HEK293 (cell line): Measurements from ENCODE around the gene CDH11.

Source experiments
- ZBTB20 ChIP-seq: fragments of 450-650 bp; formaldehyde crosslinking; IDR thresholded peaks from 2 replicates; pipeline ENCODE4 v1.5.1; 2016; ENCODE audit warnings: missing biosample characterization, missing genetic modification characterization
- ZFP37 ChIP-seq: fragments of 450-650 bp; formaldehyde crosslinking; IDR thresholded peaks from 2 replicates; pipeline ENCODE4 v1.5.1; 2016; ENCODE audit warnings: missing biosample characterization, missing genetic modification characterization
- ZFP41 ChIP-seq: fragments of 450-650 bp; formaldehyde crosslinking; IDR thresholded peaks from 2 replicates; pipeline ENCODE4 v1.5.1; 2016; ENCODE audit warnings: missing biosample characterization, missing genetic modification characterization, borderline replicate concordance
- ZNF248 ChIP-seq: fragments of 450-650 bp; formaldehyde crosslinking; IDR thresholded peaks from 2 replicates; pipeline ENCODE4 v1.5.1; 2017; ENCODE audit warnings: missing biosample characterization, missing genetic modification characterization
- ZNF585B ChIP-seq: fragments of 450-650 bp; formaldehyde crosslinking; IDR thresholded peaks from 2 replicates; pipeline ENCODE4 v1.5.1; 2016; ENCODE audit warnings: missing biosample characterization, missing genetic modification characterization
- TF ChIP-seq, protein P1 (sequence below): fragments of 450-650 bp; formaldehyde crosslinking; optimal IDR thresholded peaks from 2 replicates; pipeline ENCODE3; 2016; ENCODE audit warnings: missing biosample characterization, mild to moderate bottlenecking, missing genetic modification characterization
- TF ChIP-seq, protein P2 (sequence below): fragments of 450-650 bp; formaldehyde crosslinking; IDR thresholded peaks from 2 replicates; pipeline ENCODE4 v1.5.1; 2016; ENCODE audit warnings: missing biosample characterization, missing genetic modification characterization
- TF ChIP-seq, protein P3 (sequence below): fragments of 450-650 bp; formaldehyde crosslinking; IDR thresholded peaks from 2 replicates; pipeline ENCODE4 v1.5.1; 2016; ENCODE audit warnings: missing biosample characterization, missing genetic modification characterization

DNA sequence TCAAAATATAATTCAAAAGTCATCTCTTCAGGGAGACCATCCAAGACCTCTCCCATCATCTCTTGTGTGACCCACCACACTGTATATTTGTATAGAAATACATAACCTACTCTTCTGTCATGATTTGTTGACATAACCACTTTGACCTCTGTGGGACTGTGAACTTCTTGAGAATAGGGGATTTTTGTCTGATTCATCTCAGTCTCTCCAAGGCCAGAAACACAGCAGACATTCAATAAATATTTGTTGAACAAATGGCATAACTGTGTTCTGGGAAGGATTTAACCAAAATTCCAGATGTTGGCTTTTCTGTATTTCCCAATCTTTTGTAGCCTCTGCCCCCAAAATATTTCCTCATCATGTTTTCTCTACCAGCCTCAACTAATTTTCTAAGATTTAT is 169.7 kb downstream of the CDH11 start:
- TF ChIP-seq, protein P1, sequence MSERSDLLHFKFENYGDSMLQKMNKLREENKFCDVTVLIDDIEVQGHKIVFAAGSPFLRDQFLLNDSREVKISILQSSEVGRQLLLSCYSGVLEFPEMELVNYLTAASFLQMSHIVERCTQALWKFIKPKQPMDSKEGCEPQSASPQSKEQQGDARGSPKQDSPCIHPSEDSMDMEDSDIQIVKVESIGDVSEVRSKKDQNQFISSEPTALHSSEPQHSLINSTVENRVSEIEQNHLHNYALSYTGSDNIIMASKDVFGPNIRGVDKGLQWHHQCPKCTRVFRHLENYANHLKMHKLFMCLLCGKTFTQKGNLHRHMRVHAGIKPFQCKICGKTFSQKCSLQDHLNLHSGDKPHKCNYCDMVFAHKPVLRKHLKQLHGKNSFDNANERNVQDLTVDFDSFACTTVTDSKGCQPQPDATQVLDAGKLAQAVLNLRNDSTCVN (tag by site-specific recombination) = no peak
- no peak for TF ChIP-seq ZNF248 (tag by site-specific recombination)
- TF ChIP-seq ZBTB20 (tag by site-specific recombination) = no peak
- TF ChIP-seq ZNF585B (tag by site-specific recombination) = no peak
- TF ChIP-seq ZFP37 (tag by site-specific recombination) = no peak
- TF ChIP-seq ZFP41 (tag by site-specific recombination) = no peak
- TF ChIP-seq, protein P2, sequence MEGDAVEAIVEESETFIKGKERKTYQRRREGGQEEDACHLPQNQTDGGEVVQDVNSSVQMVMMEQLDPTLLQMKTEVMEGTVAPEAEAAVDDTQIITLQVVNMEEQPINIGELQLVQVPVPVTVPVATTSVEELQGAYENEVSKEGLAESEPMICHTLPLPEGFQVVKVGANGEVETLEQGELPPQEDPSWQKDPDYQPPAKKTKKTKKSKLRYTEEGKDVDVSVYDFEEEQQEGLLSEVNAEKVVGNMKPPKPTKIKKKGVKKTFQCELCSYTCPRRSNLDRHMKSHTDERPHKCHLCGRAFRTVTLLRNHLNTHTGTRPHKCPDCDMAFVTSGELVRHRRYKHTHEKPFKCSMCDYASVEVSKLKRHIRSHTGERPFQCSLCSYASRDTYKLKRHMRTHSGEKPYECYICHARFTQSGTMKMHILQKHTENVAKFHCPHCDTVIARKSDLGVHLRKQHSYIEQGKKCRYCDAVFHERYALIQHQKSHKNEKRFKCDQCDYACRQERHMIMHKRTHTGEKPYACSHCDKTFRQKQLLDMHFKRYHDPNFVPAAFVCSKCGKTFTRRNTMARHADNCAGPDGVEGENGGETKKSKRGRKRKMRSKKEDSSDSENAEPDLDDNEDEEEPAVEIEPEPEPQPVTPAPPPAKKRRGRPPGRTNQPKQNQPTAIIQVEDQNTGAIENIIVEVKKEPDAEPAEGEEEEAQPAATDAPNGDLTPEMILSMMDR (tag by site-specific recombination) = no peak
- TF ChIP-seq, protein P3, sequence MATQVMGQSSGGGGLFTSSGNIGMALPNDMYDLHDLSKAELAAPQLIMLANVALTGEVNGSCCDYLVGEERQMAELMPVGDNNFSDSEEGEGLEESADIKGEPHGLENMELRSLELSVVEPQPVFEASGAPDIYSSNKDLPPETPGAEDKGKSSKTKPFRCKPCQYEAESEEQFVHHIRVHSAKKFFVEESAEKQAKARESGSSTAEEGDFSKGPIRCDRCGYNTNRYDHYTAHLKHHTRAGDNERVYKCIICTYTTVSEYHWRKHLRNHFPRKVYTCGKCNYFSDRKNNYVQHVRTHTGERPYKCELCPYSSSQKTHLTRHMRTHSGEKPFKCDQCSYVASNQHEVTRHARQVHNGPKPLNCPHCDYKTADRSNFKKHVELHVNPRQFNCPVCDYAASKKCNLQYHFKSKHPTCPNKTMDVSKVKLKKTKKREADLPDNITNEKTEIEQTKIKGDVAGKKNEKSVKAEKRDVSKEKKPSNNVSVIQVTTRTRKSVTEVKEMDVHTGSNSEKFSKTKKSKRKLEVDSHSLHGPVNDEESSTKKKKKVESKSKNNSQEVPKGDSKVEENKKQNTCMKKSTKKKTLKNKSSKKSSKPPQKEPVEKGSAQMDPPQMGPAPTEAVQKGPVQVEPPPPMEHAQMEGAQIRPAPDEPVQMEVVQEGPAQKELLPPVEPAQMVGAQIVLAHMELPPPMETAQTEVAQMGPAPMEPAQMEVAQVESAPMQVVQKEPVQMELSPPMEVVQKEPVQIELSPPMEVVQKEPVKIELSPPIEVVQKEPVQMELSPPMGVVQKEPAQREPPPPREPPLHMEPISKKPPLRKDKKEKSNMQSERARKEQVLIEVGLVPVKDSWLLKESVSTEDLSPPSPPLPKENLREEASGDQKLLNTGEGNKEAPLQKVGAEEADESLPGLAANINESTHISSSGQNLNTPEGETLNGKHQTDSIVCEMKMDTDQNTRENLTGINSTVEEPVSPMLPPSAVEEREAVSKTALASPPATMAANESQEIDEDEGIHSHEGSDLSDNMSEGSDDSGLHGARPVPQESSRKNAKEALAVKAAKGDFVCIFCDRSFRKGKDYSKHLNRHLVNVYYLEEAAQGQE = no peak
